ENCODE measurements around the gene ANKRD16. TPM values are rescaled to one million over a fixed set of nuclear protein-coding genes. Genes with fewer than 3 reads are reported as not detected.
A peak's percentile ranks its signal among the peaks of the same experiment; 100 is the strongest.

The ANKRD16 gene
- total and polyA plus RNA-seq, 2 of the 8 experiments (the other 6 are each of a cell fraction or from before 2014, with no cell fraction given) = 8.2 to 12.7 TPM

GRCh38 chr10:5888351-5888750, 1.3 kb downstream of the ANKRD16 start:
- no peak overlapping the region for H3K56ac ChIP-seq (replicated peaks; ENCODE audit: insufficient read length, low read depth, low read length)
- no peak overlapping the region for H3K4ac ChIP-seq (replicated peaks; ENCODE audit: insufficient read length, low read depth, low read length)
- no peaks in the 10 kb centered on the region for H3K27me3 ChIP-seq (replicated peaks in 1 of 4; ENCODE audit: control insufficient read depth in 3 of 4, extremely low read depth in 1 of 4, insufficient read depth in 3 of 4, low read length in 3 of 4)
- peak overlapping the region in 2 of 4 experiments; percentile 16 to 78; a peak in 4 of 7 replicates for H3K9ac ChIP-seq (replicated peaks in 1 of 4; ENCODE audit: extremely low read depth in 1 of 4, low read depth in 3 of 4, low read length in 3 of 4)
- H3K9me3 ChIP-seq (ENCODE audit: insufficient read depth in 2 of 2, low read depth in 1 of 2, low read length in 1 of 2) = no peaks in the 10 kb centered on the region
- FAIRE-seq (no peak), DNase-seq (ENCODE audit: low read depth in 1 of 2, low spot score in 2 of 2) (no peak)
- peak overlapping the region; percentile 96 to 100 for H3K4me2 ChIP-seq (ENCODE audit: insufficient read depth in 1 of 2, low read depth in 2 of 2, low read length in 2 of 2)
- no peak overlapping the region for H4K5ac ChIP-seq (ENCODE audit: insufficient read length, low read depth, low read length)
- no peak overlapping the region for H2BK120ac ChIP-seq (replicated peaks; ENCODE audit: low read depth, low read length)
- CTCF ChIA-PET (ENCODE audit: partially characterized antibody) = interaction anchor here (4.2 kb wide), 1 partner anchor 15 kb away, joined by 25 read pairs; no protein-coding TSS in a partner anchor
- no peak overlapping the region for H2AK5ac ChIP-seq (ENCODE audit: low read depth, low read length)
- H3K79me1 ChIP-seq (ENCODE audit: low read depth, low read length) = peaks cover 21% of the 10 kb centered on the region
- no peak overlapping the region for H3K14ac ChIP-seq (ENCODE audit: insufficient read length)
- POLR2A ChIA-PET (ENCODE audit: partially characterized antibody) = interaction anchor here (0.8 to 4.4 kb wide), 11 partner anchors 9 to 209 kb away, joined by 3 to 21 read pairs (median 8); partner anchors contain the start of gene GDI2
- 64% methylated on average over 10 of the region's 10 CpGs; no CpG with 5 or more reads in 1 of the 2 experiments for WGBS, 2 experiments (ENCODE audit: extremely low coverage in 1 of 2, insufficient coverage in 1 of 2, insufficient read length in 1 of 2, insufficient replicate concordance in 2 of 2, low coverage in 1 of 2, low lambda C conversion rate in 2 of 2, missing lambda C conversion rate in 1 of 2)
- no peak overlapping the region for H2BK15ac ChIP-seq (ENCODE audit: low read length)
- H2BK20ac ChIP-seq (ENCODE audit: low read length) = no peak overlapping the region
- H2BK12ac ChIP-seq (ENCODE audit: low read depth, low read length) = no peak overlapping the region
- no peak overlapping the region for H2AFZ ChIP-seq (ENCODE audit: low read length)
- no peak overlapping the region for H4K8ac ChIP-seq (ENCODE audit: extremely low read depth, insufficient read depth, low read length)
- H3K18ac ChIP-seq (ENCODE audit: extremely low read depth, low read length) = no peak overlapping the region
- peaks cover 13% of the 10 kb centered on the region for H3K23me2 ChIP-seq (ENCODE audit: low read depth, low read length)
- H3K4me3 ChIP-seq (ENCODE audit: extremely low read depth in 1 of 4, insufficient read depth in 2 of 4, low read depth in 3 of 4, low read length in 4 of 4) = peak overlapping the region; percentile 64 to 98 (median 72)
- H3K23ac ChIP-seq (ENCODE audit: insufficient read length) = no peak overlapping the region
- peaks cover 5 to 14% (median 5%) of the 10 kb centered on the region in 4 experiments; a peak in 6 of 7 replicates for H3K4me1 ChIP-seq (replicated peaks in 1 of 4; ENCODE audit: control insufficient read depth in 3 of 4, insufficient read depth in 4 of 4, low read length in 3 of 4)
- H3K79me2 ChIP-seq (ENCODE audit: control insufficient read depth in 1 of 2, insufficient read depth in 2 of 2, low read length in 2 of 2) = peaks cover 8 to 42% of the 10 kb centered on the region in 2 experiments
- no peak overlapping the region for H3K27ac ChIP-seq (ENCODE audit: low read depth, low read length)
- H4K91ac ChIP-seq (replicated peaks; ENCODE audit: insufficient read length, low read length) = no peak overlapping the region
- peaks cover 9 to 17% of the 10 kb centered on the region in 2 experiments for H4K20me1 ChIP-seq (replicated peaks in 1 of 2; ENCODE audit: control insufficient read depth in 1 of 2, insufficient read depth in 2 of 2, low read length in 2 of 2)
- no peak overlapping the region for H2BK5ac ChIP-seq (ENCODE audit: low read depth, low read length)
- peaks cover 5 to 37% (median 12%) of the 10 kb centered on the region in 4 experiments; a peak in 5 of 8 replicates for H3K36me3 ChIP-seq (ENCODE audit: control insufficient read depth in 2 of 4, insufficient read depth in 4 of 4, low read length in 3 of 4)
- TF ChIP-seq CHD1 (IDR thresholded peaks at IDR 0.05; ENCODE audit: low read depth, low read length) (no peak), RBBP5 (IDR thresholded peaks at IDR 0.05; ENCODE audit: borderline replicate concordance, low read depth, low read length) (no peak), CTCF (IDR thresholded peaks at IDR 0.05; ENCODE audit: control extremely low read depth in 1 of 3, insufficient read depth in 1 of 3, low read depth in 1 of 3, low read length in 3 of 3) (no peak), ASH2L (IDR thresholded peaks at IDR 0.05; ENCODE audit: low read length) (no peak), SP2 (IDR thresholded peaks at IDR 0.05; ENCODE audit: low read length) (no peak), SRF (IDR thresholded peaks at IDR 0.05; ENCODE audit: low read depth, low read length) (no peak), JUN (IDR thresholded peaks at IDR 0.05; ENCODE audit: low read depth, low read length) (no peak)
